PFSK-1 (cell line): ENCODE measurements around the gene NRCAM.

ENCODE experiments used
- FOXP2 ChIP-seq: optimal IDR thresholded peaks from 2 replicates; pipeline ENCODE3; 2011; ENCODE audit warnings: borderline replicate concordance, control low read depth, inconsistent platforms; ENCODE audit not compliant: insufficient read depth; ENCODE audit errors: extremely low read length, extremely low read depth
- POLR2AphosphoS5 ChIP-seq: IDR thresholded peaks from 2 replicates; pipeline ENCODE4 v1.6.1; 2012; ENCODE audit warnings: low read depth, mild to moderate bottlenecking, control low read depth, low read length, moderate library complexity
- REST ChIP-seq, 2 experiments: IDR thresholded peaks; 2 replicates each; pipeline versions ENCODE4 v1.6.1 to v1.8.0; 2011 to 2012; ENCODE audit warnings: low read depth in 2 of 2, low read length in 2 of 2, control low read depth in 1 of 2, inconsistent platforms in 1 of 2, mild to moderate bottlenecking in 1 of 2, moderate library complexity in 1 of 2; ENCODE audit not compliant: insufficient read depth in 1 of 2
- SIN3A ChIP-seq: IDR thresholded peaks from 2 replicates; pipeline ENCODE4 v1.6.1; 2012; ENCODE audit warnings: mild to moderate bottlenecking, low read length, moderate library complexity, borderline replicate concordance; ENCODE audit not compliant: insufficient read depth
- TAF1 ChIP-seq: IDR thresholded peaks from 2 replicates; pipeline ENCODE4 v1.6.1; 2012; ENCODE audit warnings: low read length, control low read depth, borderline replicate concordance; ENCODE audit not compliant: insufficient read depth

- TF ChIP-seq POLR2AphosphoS5 (no peak), REST (IDR thresholded peaks at IDR 0.05; ENCODE audit: insufficient read depth in 1 of 2, low read depth in 2 of 2, low read length in 2 of 2) (no peak), SIN3A (no peak), TAF1 (no peak), FOXP2 (no peak)
Measured at GRCh38 chr7:108423089-108423989, 32.9 kb downstream of the NRCAM start.
